ENCODE results near the gene MRPS2. TPM values are rescaled to one million over a fixed set of nuclear protein-coding genes. Genes with fewer than 3 reads are reported as not detected.

The MRPS2 gene
- total and polyA plus RNA-seq, 12 donors = 28.6 to 82.9 (median 47.8) TPM

GRCh38 chr9:135484460-135485277, 15.8 kb upstream of the MRPS2 start:
- H3K27ac ChIP-seq = no peak overlapping the region
- DNase-seq = no peak

GRCh38 chr9:135485385-135485784, 15.1 kb upstream of the MRPS2 start:
- TF ChIP-seq CTCF (IDR thresholded peaks at IDR 0.05) = no peak
- intact Hi-C loops (cut with DNase I) = no loop called here
- peaks cover 0 to 14% (median 0%) of the 10 kb centered on the region in 7 donors for H3K27me3 ChIP-seq
- H3K27ac ChIP-seq = no peak overlapping the region
- no peak for ATAC-seq
- H3K4me3 ChIP-seq = no peak overlapping the region
- H3K9me3 ChIP-seq = no peaks in the 10 kb centered on the region
- DNase-seq = no peak
- H3K4me1 ChIP-seq = peaks cover 3 to 18% (median 10%) of the 10 kb centered on the region in 9 donors
- WGBS, 2 donors = 95 to 97% methylated on average over 25 of the region's 25 CpGs
- H3K36me3 ChIP-seq = peaks cover 0 to 70% (median 21%) of the 10 kb centered on the region in 9 donors

More at GRCh38 chr9:135484460-135485277, 15.8 kb upstream of the MRPS2 start:
- ATAC-seq = no peak
- peaks cover 3 to 20% (median 11%) of the 10 kb centered on the region in 9 donors for H3K4me1 ChIP-seq
- H3K9me3 ChIP-seq = no peaks in the 10 kb centered on the region
- WGBS, 2 donors = 96 to 97% methylated on average over 47 of the region's 47 CpGs
- peaks cover 0 to 17% (median 0%) of the 10 kb centered on the region in 7 donors for H3K27me3 ChIP-seq
- no peak overlapping the region for H3K4me3 ChIP-seq
- H3K36me3 ChIP-seq = peaks cover 0 to 68% (median 21%) of the 10 kb centered on the region in 9 donors
- intact Hi-C loops (cut with DNase I) = no loop called here
- no peak for TF ChIP-seq CTCF (IDR thresholded peaks at IDR 0.05)

DNA sequence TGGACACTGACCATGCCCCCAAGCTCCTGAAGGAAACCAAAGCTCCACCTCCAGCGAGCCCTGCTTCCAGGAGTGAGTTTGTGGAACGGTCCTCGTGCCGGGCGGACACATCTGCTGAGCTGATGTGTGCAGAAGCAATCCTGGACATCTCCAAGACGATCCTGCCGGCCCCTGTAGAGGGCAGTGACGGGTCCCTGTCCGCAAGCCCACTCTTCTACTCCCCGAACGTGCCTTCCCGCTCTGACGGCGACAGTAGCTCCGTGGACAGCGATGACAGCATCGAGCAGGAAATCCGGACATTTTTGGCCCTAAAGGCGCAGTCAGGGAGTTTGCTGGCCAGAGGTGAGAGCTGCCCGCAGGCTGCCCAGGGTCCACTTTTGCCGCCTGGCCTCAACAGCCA, 14.7 kb upstream of the MRPS2 start:
- DNase-seq (no peak), ATAC-seq (no peak)
- Histone ChIP-seq H3K36me3 (peaks cover 0 to 70% (median 21%) of the 10 kb centered on the region in 9 donors), H3K27ac (no peak overlapping the region), H3K9me3 (no peaks in the 10 kb centered on the region), H3K4me1 (peaks cover 1 to 13% (median 6%) of the 10 kb centered on the region in 9 donors), H3K4me3 (no peak overlapping the region), H3K27me3 (peaks cover 0 to 10% (median 0%) of the 10 kb centered on the region in 7 donors)
- 85 to 87% methylated on average over 21 of the region's 21 CpGs for WGBS, 2 donors
- no peak for TF ChIP-seq CTCF (IDR thresholded peaks at IDR 0.05)
- intact Hi-C loops (cut with DNase I) = no loop called here

DNA sequence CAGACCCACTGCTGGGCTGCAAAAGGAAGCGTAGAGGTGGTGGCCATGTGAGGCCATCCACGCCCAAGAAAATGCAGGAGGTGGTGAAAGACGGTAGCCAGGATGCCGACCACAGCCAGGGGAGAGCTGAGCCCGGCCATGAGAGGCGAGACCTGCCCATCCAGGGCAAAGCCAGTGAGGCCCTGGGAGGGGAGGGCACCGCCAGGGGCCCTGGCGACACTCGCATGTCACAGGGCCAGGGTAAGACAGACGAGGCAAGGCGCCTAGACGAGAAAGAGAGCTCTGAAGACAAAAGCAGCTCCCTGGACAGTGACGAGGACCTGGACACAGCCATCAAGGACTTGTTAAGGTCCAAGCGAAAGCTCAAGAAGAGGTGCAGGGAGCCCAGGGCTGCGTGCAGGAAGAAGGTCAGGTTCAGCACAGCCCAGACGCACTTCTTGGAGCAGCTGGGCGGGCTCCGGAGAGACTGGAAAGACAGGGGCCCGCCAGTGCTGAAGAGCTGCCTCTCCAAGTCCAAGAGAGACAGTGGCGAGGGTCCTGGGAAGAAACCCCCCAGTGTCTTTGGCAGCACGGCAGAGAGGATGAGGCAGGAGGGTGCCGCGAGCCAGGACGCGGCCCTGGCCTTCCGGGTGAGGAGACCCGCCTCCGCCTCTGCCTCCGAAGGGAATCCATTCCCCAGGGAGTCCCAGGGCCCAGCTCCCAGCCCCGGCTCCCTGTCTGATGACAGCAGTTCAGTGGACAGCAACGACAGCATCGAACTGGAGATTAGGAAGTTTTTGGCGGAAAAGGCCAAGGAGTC, 14.0 kb upstream of the MRPS2 start:
- no peak for DNase-seq
- 77 to 85% methylated on average over 33 of the region's 33 CpGs for WGBS, 2 donors
- peaks cover 0 to 73% (median 21%) of the 10 kb centered on the region in 9 donors for H3K36me3 ChIP-seq

More for the DNA sequence above, 14.0 kb upstream of the MRPS2 start:
- H3K4me3 ChIP-seq = no peak overlapping the region
- TF ChIP-seq CTCF (IDR thresholded peaks at IDR 0.05) = no peak
- no peaks in the 10 kb centered on the region for H3K9me3 ChIP-seq
- peaks cover 0 to 7% (median 0%) of the 10 kb centered on the region in 9 donors for H3K4me1 ChIP-seq
- ATAC-seq = no peak
- H3K27me3 ChIP-seq = peaks cover 0 to 4% (median 0%) of the 10 kb centered on the region in 7 donors
- intact Hi-C loops (cut with DNase I) = no loop called here
- H3K27ac ChIP-seq = no peak overlapping the region

Data from heart right ventricle (tissue), 16 donors.